Measurements from ENCODE around the gene PCNX2. TPM values are rescaled to one million over a fixed set of nuclear protein-coding genes. Genes with fewer than 3 reads are reported as not detected.

PCNX2 gene
- total and polyA plus RNA-seq, 8 donors = 3.0 to 34.4 (median 9.9) TPM

DNA sequence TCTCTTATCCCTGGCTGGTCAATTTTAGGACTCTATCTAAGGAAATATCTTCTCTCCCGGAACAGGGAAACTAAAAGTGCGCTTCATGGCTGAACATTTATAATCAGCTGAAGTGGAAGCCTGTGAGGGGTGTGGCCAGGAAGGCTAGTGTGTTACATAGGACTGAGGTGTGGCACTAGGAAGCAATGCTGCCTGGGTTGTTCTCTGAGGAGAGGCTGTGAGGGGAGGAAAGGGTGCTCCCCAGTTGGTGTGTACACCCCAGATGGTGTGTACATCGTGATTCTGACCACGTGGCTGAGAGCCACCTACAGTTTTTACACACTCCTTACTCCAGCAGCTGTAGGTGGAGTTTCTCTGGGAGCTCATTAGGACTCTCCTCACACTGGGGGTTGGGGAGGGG lies 328.9 kb downstream of the PCNX2 start:
- H3K4me1 ChIP-seq = peaks cover 11 to 58% (median 37%) of the 10 kb centered on the region in 4 donors
- peak; percentile 64 to 89 for DNase-seq
- H3K9me3 ChIP-seq = no peaks in the 10 kb centered on the region
- no peak overlapping the region for H3K4me3 ChIP-seq
- H3K27me3 ChIP-seq = no peaks in the 10 kb centered on the region
- TF ChIP-seq EP300 (IDR thresholded peaks at IDR 0.05) (no peak), POLR2AphosphoS5 (IDR thresholded peaks at IDR 0.05) (peak in 2 of 3 donors; percentile 56 to 77)
- 24 to 55% (median 30%) methylated on average over 4 of the region's 4 CpGs for WGBS, 5 donors
- intact Hi-C loops (cut with DNase I; ENCODE audit: low total_unique reads) = no loop called here
- H3K36me3 ChIP-seq = peaks cover 10 to 34% (median 28%) of the 10 kb centered on the region in 4 donors
- peak overlapping the region in 4 of 5 donors; percentile 31 to 61 (median 51) for H3K27ac ChIP-seq

DNA sequence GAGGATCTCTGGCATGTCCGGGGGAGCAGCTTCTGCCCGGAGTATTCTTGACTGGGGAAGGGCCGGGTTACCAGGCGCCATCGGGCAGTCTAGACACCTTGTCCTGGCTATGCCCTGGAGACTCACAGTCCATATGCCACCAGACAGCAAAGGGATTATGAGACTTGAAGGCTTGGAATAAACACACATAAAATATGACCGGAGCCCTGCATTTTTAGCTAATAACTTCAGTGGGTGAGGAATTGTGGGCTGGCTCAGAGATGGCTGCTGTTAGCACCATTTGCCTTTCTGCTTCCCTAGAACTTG lies 329.7 kb downstream of the PCNX2 start:
- H3K27ac ChIP-seq = peak overlapping the region in 4 of 5 donors; percentile 1 to 61 (median 51)
- H3K36me3 ChIP-seq = peaks cover 3 to 26% (median 20%) of the 10 kb centered on the region in 4 donors

DNA sequence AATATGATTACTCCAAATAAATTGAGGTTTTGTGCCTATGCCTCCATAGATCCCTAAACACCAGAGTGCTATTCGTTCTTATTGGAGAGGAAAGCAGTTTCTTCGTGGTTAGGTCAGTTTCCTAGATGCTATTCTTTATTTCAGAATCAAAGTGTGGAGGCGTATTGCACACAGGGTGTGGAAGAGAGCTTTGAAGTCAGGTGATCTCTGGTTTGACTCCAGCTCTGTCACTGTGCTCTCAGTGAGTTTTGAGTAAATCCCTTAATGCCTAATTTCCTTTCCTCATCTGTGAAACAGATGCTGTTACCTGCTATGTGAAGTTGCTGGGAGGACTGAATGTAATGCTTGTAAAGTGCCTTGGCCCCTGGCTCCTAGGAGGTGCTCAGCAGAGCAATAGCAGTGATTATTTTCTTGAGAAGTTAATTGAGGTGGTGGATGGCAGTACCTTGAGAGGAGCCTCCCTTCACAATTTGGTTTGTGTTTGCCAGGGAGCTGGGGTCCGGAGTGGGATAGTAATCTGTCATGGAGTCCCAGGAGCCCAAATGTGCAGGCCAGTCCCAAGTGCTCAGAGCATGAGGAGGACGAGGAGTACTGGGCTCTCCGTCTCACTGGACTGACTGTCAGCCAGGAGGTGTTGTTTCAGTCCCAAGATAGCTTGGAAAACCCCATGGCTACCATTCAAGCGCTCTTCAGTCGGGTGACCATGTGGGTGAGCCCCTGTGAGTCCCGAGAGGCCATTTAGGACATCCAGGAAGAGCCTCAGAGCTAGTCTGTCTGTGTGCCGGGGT lies 330.2 kb downstream of the PCNX2 start:
- Histone ChIP-seq H3K9me3 (no peaks in the 10 kb centered on the region), H3K4me1 (peaks cover 11 to 58% (median 37%) of the 10 kb centered on the region in 4 donors), H3K27me3 (no peaks in the 10 kb centered on the region), H3K27ac (peak overlapping the region in 4 of 5 donors; percentile 1 to 61 (median 51)), H3K4me3 (peak overlapping the region in 1 of 4 donors; percentile 4), H3K36me3 (peaks cover 0 to 20% (median 15%) of the 10 kb centered on the region in 4 donors)
- TF ChIP-seq, protein P1, sequence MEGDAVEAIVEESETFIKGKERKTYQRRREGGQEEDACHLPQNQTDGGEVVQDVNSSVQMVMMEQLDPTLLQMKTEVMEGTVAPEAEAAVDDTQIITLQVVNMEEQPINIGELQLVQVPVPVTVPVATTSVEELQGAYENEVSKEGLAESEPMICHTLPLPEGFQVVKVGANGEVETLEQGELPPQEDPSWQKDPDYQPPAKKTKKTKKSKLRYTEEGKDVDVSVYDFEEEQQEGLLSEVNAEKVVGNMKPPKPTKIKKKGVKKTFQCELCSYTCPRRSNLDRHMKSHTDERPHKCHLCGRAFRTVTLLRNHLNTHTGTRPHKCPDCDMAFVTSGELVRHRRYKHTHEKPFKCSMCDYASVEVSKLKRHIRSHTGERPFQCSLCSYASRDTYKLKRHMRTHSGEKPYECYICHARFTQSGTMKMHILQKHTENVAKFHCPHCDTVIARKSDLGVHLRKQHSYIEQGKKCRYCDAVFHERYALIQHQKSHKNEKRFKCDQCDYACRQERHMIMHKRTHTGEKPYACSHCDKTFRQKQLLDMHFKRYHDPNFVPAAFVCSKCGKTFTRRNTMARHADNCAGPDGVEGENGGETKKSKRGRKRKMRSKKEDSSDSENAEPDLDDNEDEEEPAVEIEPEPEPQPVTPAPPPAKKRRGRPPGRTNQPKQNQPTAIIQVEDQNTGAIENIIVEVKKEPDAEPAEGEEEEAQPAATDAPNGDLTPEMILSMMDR (IDR thresholded peaks at IDR 0.05) = no peak
- TF ChIP-seq POLR2A (IDR thresholded peaks at IDR 0.05) = no peak
- TF ChIP-seq POLR2AphosphoS5 (IDR thresholded peaks at IDR 0.05) = no peak
- TF ChIP-seq EP300 (IDR thresholded peaks at IDR 0.05) = no peak
- no peak for DNase-seq
- intact Hi-C loops (cut with DNase I; ENCODE audit: low total_unique reads) = no loop called here
- WGBS, 5 donors = 76 to 85% (median 84%) methylated on average over 10 of the region's 10 CpGs

More for the DNA sequence above, 329.7 kb downstream of the PCNX2 start:
- Histone ChIP-seq H3K4me1 (peaks cover 11 to 58% (median 37%) of the 10 kb centered on the region in 4 donors), H3K27me3 (no peaks in the 10 kb centered on the region), H3K4me3 (peak overlapping the region in 1 of 4 donors; percentile 4), H3K9me3 (no peaks in the 10 kb centered on the region)
- intact Hi-C loops (cut with DNase I; ENCODE audit: low total_unique reads) = no loop called here
- DNase-seq = no peak
- TF ChIP-seq, protein P1 (IDR thresholded peaks at IDR 0.05) = no peak
- no peak for TF ChIP-seq EP300 (IDR thresholded peaks at IDR 0.05)
- no peak for TF ChIP-seq POLR2A (IDR thresholded peaks at IDR 0.05)
- 65 to 93% (median 83%) methylated on average over 5 to 6 of the region's 6 CpGs for WGBS, 5 donors

DNA sequence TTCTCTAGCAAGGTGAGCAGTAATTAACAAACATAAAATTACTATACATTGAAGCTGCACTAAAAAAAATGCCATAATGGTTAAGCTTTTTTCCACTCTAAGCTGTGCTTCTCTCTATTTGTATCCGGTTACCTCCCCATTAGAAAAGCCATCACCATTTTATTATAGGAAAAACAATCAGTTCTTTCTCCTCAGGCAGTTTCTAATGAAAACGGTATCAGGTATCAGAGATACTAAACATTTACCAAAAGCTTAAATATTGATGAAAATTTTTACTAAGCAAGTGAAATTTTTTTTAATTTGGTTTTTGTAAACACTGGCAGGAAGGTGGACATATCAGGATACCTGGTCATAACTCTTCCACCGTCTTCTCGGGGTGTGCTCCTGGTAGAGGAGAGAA lies 330.9 kb downstream of the PCNX2 start:
- Histone ChIP-seq H3K9me3 (no peaks in the 10 kb centered on the region), H3K27ac (no peak overlapping the region), H3K36me3 (peaks cover 0 to 16% (median 10%) of the 10 kb centered on the region in 4 donors), H3K27me3 (no peaks in the 10 kb centered on the region), H3K4me1 (peaks cover 11 to 58% (median 37%) of the 10 kb centered on the region in 4 donors), H3K4me3 (no peak overlapping the region)
- intact Hi-C loops (cut with DNase I; ENCODE audit: low total_unique reads) = no loop called here
- no peak for TF ChIP-seq EP300 (IDR thresholded peaks at IDR 0.05)
- TF ChIP-seq, protein P1 (IDR thresholded peaks at IDR 0.05) = no peak
- no peak for TF ChIP-seq POLR2A (IDR thresholded peaks at IDR 0.05)
- no peak for TF ChIP-seq POLR2AphosphoS5 (IDR thresholded peaks at IDR 0.05)
- DNase-seq = no peak
- 93 to 98% (median 94%) methylated on average over 4 of the region's 4 CpGs for WGBS, 5 donors

Measured in stomach (tissue), 9 donors.